HG03558 (cell line): ENCODE measurements around the gene UBE2QL1.

ENCODE experiments used
- ATAC-seq: cut with Tn5 transposase; IDR thresholded peaks from one replicate; pipeline ENCODE4 v1.9.1; 2021; ENCODE audit warnings: moderate number of reproducible peaks; ENCODE audit not compliant: unreplicated experiment; ENCODE audit errors: extremely low read depth

Gene UBE2QL1, protein sequence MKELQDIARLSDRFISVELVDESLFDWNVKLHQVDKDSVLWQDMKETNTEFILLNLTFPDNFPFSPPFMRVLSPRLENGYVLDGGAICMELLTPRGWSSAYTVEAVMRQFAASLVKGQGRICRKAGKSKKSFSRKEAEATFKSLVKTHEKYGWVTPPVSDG

DNA sequence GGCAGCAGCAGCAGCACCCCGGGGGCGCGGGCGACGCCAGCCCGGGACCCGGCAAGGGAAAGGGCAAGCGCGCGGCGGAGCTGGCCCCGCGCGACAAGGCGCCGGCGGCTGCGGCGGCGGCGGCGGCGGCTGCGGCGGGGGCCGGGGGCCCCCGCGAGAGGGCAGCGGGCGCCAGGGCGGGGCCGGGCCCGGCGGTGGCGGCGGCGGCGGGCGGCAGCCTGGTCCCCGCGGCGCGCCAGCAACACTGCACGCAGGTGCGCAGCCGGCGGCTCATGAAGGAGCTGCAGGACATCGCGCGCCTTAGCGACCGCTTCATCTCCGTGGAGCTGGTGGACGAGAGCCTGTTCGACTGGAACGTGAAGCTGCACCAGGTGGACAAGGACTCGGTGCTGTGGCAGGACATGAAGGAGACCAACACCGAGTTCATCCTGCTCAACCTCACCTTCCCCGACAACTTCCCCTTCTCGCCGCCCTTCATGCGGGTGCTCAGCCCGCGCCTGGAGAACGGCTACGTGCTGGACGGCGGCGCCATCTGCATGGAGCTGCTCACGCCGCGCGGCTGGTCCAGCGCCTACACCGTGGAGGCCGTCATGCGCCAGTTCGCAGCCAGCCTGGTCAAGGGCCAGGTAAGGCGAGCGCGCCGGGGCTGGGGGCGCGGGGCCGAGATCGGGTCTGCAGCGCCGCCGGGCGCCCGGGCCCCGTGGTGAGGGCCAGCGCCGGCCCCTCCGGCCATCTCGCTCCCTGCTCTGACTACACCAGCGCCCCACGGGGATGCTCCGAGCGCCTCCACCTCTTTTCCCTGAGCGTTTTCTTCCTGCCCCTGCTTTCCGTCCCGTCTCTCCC is at the start of gene UBE2QL1:
Gene UBE2QL1, plus strand, starts transcription at position 238 of the 843 bp plus-strand sequence. Its CDS starts 35 bp downstream, at position 273.
- ATAC-seq, result no peak

DNA sequence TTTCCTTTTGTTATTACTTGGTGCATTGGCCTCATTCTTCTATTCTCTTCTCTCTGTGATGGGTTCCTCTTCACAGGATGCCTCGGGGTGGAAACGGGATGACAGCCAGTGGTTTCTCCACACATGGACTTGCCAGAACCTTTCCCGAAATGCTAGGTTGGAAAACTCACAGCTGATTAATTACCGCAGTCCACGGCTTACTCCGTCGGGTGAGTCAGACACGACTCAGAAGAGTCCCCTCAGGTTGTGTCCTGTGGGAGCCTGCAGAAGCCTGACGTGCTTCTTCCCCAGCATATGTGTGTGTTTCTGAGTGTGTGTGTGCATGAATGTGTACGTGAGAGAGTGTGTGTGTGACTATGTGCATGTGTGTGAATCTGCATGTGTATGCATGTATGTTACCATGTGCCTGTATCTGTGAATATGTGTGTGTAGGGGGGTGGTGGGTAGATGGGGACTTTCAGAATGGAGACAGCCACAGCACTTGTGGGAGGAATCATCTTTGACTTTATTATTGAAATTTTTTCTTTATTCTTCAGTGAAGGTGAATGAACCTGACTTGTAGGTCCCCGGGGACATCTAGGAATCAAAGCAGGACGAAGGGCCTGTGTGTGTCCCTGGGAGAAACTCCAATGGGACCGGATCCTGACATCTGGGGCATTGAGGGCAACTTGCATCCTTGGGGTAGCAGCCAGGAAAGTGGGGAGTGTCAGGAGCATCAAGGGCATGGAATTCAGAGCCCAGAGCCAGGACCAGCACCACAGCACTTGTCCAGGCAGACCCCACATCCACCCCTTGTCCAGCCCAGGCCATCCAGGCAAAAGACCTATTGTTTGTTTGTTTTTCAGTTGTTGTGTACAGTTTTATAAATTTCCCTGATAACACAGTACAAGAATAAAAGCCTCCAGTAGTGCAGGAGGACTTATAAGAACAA is 48.4 kb upstream of the UBE2QL1 start:
- no peak for ATAC-seq

GRCh38 chr5:6401410-6401809 is 47.2 kb upstream of the UBE2QL1 start:
- no peak for ATAC-seq

GRCh38 chr5:6402939-6403338 is 45.7 kb upstream of the UBE2QL1 start:
- no peak for ATAC-seq

DNA sequence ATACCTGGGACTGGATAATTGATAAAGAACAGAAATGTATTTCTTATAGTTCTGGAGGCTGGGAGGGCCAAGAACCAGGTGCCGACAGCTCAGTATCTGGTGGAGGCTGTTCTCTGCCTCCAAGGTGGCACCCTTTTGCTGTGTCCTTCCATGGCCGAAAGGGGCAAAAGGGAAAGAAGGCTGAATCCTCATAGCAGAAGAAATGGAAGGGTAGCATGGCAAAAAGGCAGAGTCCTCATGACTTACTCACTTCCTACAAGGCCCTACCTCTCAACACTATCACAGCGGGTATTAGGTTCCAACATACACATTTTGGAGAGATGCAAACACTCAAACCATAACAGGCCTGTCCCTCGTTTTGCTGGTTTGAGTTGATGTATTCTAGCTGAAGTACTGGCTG is 45.2 kb upstream of the UBE2QL1 start:
- no peak for ATAC-seq

GRCh38 chr5:6404129-6404528 is 44.5 kb upstream of the UBE2QL1 start:
- no peak for ATAC-seq

- no peak for ATAC-seq
These were observed 43.1 kb upstream of the UBE2QL1 start for GRCh38 chr5:6405591-6405990.

DNA sequence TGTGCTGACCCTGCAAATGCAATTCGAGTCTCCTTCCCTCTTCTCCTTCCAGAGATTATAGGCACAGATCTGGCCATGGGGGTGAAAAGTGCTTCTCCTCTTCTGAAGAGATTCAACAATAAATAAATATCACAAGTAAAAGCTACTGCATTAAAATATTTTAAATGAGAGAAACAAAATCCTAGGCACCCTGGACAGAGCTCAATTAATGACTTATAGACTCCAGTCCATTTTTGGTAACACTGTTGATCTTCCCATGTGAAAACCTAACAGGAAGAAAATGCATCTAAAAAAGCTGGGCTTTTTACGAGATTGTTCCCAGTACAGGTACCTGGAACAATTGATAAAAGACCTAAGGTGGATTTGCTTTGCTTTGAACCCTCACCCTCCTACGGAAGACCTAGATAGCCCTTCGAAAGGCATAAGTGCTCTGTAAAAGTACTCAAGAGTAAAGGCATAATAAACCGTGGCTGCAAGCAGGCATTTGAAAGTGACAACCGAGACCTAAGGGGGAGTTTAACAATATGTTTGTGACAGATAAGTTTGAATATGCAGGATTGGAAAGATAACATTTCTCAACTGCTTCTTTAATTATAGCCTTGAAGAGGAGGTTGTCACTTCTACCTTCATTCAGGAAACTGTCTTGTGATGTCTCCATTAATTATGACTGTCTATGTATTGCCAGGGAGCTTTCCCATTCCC is 41.0 kb upstream of the UBE2QL1 start:
- ATAC-seq, result no peak

DNA sequence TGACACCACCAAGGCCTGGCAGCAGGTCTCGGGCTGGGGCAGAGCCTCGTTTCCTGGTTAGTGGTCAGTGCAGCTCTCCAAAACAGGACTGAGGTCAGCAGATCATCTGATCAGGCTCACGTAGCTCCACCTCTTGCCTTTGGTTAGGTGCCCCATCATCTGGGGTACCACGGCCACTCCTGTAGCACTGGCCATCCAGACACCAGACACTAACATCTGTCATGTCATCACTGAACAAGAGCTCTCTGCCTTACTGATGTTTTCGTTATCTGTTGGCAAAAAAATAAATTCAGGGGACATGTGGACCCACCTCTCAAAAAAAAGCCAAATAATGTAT is 40.4 kb upstream of the UBE2QL1 start:
- no peak for ATAC-seq

DNA sequence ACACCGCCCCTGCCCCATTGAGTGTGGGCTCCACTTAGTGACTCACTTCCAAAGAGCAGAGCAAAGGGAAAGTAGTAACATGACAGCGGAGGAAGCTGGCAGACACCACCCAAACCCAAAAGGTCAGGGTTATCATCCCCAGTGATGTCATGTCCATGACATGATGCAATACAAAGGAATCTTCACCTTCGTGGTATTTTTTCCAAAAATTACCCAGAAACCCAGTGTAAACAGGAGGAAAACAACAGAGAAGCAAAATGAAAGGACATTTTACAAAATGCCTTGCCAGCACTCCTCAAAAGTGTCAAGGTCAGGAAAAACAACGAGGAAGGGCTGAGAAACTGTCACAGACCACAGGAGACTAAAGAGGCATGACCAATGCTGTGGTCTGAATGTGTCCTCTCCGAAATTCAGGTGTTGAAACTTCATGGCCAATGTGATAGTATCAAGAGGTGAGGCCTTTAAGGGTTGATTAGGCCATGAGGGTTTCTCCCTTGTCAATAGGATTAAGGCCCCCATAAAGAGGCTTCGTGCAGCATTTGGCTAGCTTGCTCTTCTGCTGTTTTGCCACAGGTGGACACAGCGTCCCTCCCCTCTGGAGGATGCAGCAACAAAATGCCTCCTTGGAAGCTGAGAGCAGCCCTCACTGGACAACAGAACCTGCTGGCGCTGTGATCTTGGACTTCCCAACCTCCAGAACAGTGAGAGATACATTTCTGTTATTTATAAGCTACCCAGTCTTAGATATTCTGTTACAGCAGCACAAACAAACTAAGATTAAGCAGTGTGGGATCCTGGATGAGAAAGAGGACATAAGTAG is 39.8 kb upstream of the UBE2QL1 start:
- no peak for ATAC-seq

DNA sequence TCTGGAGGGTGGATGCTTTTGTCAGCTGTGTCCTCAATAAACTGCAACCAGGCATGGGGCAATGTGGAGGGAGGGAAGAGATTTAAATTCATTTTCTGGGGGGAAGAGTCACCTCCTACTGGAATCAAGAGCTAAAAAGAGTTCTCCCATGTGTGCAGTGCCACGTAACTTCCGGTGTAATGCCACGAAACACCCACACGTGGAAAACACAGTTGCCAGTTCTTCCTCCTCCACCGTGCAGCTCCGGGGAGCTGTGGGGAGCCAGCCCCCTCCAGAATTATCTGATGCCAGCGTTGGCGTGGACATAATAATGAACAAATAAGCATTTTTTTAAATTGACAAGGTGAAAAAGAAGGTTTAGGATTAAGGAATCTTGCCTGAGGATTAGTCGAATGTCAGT is 38.2 kb upstream of the UBE2QL1 start:
- no peak for ATAC-seq

DNA sequence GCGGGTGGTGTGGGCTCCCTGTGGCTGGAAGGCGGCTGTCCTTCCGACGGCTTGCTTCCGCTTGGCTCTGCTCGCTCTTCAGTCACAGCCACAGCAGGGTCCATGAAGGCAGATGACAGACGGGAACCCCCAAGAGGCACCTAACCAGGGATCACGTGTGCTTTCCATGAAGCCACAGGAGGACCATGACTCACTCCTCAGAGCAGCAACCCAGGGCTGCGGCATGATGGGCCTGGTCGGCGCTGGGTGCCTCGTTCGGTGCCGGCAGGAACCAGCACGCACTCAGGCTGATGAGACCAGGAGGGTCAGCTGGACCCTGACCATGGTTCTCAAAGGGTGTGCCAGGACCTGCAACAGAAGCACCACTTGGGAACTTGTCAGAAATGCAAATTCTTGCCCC is 37.5 kb upstream of the UBE2QL1 start:
- no peak for ATAC-seq

DNA sequence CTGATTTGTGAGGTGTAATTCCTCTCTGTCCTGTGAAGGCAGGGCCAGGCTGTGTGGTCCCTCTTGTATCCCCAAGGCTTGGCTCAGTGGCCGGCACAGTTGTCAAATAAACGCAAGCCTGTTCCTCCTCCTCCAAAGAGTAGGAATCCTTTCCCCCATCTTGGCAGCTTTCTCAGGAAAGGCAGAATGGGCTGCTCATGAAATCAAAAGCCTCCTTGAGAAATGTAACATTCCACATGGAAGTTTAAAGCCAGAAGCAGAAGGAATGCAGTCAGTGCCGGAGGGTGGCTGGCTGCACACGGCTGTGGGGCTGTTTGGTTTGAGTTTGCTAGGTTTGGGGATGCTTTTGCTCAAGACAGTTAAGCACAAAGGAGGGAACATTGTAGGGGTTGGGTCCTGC is 35.8 kb upstream of the UBE2QL1 start:
- no peak for ATAC-seq

DNA sequence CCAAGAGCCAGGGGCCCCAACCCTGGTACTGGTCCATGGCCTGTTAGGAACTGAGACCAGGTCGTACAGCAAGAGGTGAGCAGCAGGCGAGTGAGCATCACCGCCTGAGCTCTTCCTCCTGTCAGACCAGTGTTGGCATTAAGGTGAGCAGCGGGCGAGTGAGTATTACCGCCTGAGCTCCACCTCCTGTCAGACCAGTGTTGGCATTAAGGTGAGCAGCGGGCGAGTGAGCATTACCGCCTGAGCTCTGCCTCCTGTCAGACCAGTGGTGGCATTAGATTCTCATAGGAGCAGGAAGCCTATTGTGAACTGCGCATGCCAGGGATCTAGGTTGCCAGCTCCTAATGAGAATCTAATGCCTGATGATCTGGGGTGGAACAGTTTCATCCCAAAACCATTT is 31.0 kb upstream of the UBE2QL1 start:
- ATAC-seq, result no peak

GRCh38 chr5:6418679-6419276 is 29.9 kb upstream of the UBE2QL1 start:
- no peak for ATAC-seq

DNA sequence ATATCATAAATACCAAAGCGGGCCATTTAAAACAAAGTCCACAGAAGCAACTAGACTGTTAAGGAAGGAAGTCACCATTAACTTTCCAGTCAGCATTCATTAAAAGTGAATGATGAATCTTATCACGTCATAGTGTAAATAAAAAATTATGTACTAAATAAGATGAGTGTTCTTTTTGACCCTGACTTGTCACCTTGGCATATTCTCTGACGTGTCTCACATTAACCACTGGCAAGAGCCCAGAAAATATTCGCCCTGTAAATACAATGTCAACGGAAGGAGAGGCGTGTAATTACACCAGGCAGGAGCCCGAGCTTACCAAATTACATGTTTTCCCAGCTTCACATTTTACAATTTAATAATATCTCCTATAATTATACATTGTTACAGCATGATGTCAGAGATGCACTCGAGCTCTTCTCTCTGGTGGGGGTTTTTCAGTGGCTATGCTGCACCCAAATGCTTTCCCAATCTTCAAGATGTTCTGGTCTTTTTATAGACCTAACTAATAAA is 29.3 kb upstream of the UBE2QL1 start:
- no peak for ATAC-seq

DNA sequence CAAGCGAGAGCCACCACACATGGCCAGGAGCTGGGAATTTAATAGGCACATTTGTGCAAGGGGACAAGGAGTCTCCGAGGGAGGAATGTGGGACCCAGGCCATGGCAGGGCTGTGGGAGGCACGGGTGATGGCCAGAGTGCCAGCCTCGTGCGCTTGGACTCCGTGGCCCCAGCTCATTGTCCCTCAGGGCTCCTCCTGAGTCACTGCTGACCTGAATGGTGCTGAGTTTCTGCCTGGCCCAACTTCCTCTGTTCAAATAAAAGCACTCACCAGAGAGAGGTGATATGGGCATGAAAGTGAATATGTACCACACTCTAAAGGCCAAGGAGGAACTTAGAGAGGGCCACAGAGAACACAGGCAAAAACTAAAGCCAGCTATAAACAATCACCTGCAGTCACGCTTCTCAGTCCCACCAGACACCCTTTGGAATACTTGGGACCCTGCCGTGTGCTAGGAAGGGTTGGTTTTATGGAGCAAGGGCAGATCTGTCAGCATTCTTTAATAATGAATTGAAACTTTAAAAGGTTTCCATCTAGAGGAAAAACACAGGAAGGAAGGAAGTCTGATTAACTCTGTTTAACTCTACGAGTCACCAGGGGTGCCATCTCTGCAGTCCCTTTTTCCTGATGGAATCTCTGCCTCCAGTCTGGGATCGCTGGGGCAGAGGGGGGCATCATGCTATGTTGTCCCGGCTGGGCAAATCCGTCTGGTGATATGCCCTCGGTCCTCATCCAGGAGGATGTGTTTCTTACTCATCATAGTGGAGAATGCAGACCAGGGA is 25.1 kb upstream of the UBE2QL1 start:
- no peak for ATAC-seq

- no peak for ATAC-seq
These were observed 24.5 kb upstream of the UBE2QL1 start for GRCh38 chr5:6424110-6424659.
